K562 (cell line): ENCODE data around the gene ERVMER34-1. TPM values are rescaled to one million over a fixed set of nuclear protein-coding genes. Genes with fewer than 3 reads are reported as not detected.

Experiments
- CBFA2T2 ChIP-seq: fragments of 450-650 bp; conservative IDR thresholded peaks from 2 replicates; pipeline ENCODE4 v1.6.1; 2017; ENCODE audit warnings: mild to moderate bottlenecking
- SMAD3 ChIP-seq: fragments of 450-650 bp; formaldehyde crosslinking; conservative IDR thresholded peaks from 2 replicates; pipeline ENCODE4 v1.4.0; 2020; ENCODE audit warnings: mild to moderate bottlenecking
- STAT5B ChIP-seq: fragments of 250-450 bp; sonication (Bioruptor Pico); IDR thresholded peaks from 2 replicates; pipeline ENCODE4 v1.8.0; 2021; ENCODE audit warnings: mild to moderate bottlenecking, inconsistent platforms
- TCF3 ChIP-seq: sonication (generic); formaldehyde crosslinking; IDR thresholded peaks from 2 replicates; pipeline ENCODE4 v1.4.0; 2020; ENCODE audit warnings: mild to moderate bottlenecking, missing genetic modification reagents
- TEAD4 ChIP-seq, 2 experiments: sonication (generic) in 1 of 2; formaldehyde crosslinking in 1 of 2; IDR thresholded peaks; 2 replicates each; pipeline versions ENCODE4 v1.6.1 to v1.8.0; 2012 to 2022; ENCODE audit warnings: borderline replicate concordance in 1 of 2, inconsistent platforms in 1 of 2, low read length in 1 of 2, mild to moderate bottlenecking in 1 of 2, missing genetic modification reagents in 1 of 2
- ZKSCAN3 ChIP-seq: fragments of 250-450 bp; sonication (Bioruptor Pico); IDR thresholded peaks from 2 replicates; pipeline ENCODE4 v1.4.0; 2020
- ZNF408 ChIP-seq: fragments of 250-450 bp; sonication (Bioruptor Pico); IDR thresholded peaks from 2 replicates; pipeline ENCODE4 v1.4.0; 2020; ENCODE audit warnings: low read depth, mild to moderate bottlenecking, moderate library complexity
- polyA plus RNA-seq, 8 experiments: library from polyadenylated mRNA; depleted of rRNA in 4 of 8; stranded (reverse) in 5 of 8; unstranded in 3 of 8; fragments of >200 nt; fragmentation: Nextera tagmentation in 2 of 8; fragmentation: Illumina TruSeq in 1 of 8; extraction: Ambion mirVana in 2 of 8; extraction: Trizol in 1 of 8; gene quantifications; 2 replicates each; pipeline versions ENCODE4 v1.2.1 to v1.2.3, GENCODE V29; 2011 to 2014; ENCODE audit warnings: inconsistent platforms in 1 of 8, missing spikeins in 1 of 8
- total RNA-seq, 7 experiments: library from RNA; depleted of rRNA in 6 of 7; stranded (reverse); fragments of >200 nt in 6 of 7; fragmentation: Illumina TruSeq in 2 of 7; extraction: Trizol in 2 of 7; gene quantifications; 2 replicates each; pipeline versions ENCODE4 v1.2.1 to v1.2.3, GENCODE V29; 2011 to 2021; ENCODE audit warnings: low replicate concordance in 1 of 7
- TF ChIP-seq, protein P1 (sequence below), 2 experiments: fragments of 450-650 bp; conservative IDR thresholded peaks; 2 replicates each; pipeline ENCODE4 v1.6.1; 2017; ENCODE audit warnings: mild to moderate bottlenecking in 2 of 2, moderate library complexity in 2 of 2
- TF ChIP-seq, protein P2 (sequence below): fragments of 450-650 bp; IDR thresholded peaks from 2 replicates; pipeline ENCODE4 v1.6.1; 2017; ENCODE audit warnings: antibody characterized with exemption
- TF ChIP-seq, protein P3 (sequence below): IDR thresholded peaks from 2 replicates; pipeline ENCODE4 v1.6.1; 2012; ENCODE audit warnings: low read depth, low read length, improper control_type of control experiment, borderline replicate concordance
- TF ChIP-seq, protein P4 (sequence below), 2 experiments: fragments of 450-650 bp in 1 of 2; sonication (generic) in 1 of 2; formaldehyde crosslinking in 1 of 2; IDR thresholded peaks; 2 replicates each; pipeline versions ENCODE4 v1.7.1 to v1.9.0; 2016 to 2022; ENCODE audit warnings: inconsistent platforms in 1 of 2, mild to moderate bottlenecking in 1 of 2, missing genetic modification reagents in 1 of 2

Gene ERVMER34-1
- total and polyA plus RNA-seq, 9 of the 15 experiments (the other 6 are each of a cell fraction or from before 2014, with no cell fraction given): 0.04 to 0.57 (median 0.25) TPM

DNA sequence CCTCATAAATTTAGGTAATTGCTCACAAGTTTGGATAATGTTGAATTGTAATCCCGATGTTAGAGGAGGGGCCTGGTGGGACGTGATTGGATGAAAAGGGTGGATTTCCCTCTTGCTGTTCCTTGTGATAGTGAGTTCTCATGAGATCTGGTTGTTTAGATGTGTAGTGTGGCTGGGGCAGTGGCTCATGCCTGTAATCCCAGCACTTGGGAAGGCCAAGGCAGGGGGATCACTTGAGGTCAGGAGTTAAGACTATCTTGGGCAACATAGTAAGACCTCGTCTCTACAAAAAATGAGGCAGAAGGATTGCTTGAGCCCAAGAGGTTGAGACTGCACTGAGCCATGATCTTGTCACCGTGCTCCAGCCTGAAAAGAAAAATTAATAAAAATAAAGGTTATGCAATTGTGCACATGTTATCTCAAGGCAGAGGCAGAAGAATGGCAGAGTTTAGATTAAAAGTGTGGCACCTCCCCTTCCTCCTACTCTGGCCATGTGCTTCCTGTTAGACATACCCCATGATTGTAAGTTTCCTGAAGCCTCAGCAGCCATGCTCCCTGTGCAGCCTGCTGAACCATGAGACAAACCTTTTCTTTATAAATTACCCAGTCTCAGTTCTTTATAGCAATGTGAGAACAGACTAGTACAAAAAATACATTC, 36.5 kb downstream of the ERVMER34-1 start (continued):
- TF ChIP-seq, protein P1, sequence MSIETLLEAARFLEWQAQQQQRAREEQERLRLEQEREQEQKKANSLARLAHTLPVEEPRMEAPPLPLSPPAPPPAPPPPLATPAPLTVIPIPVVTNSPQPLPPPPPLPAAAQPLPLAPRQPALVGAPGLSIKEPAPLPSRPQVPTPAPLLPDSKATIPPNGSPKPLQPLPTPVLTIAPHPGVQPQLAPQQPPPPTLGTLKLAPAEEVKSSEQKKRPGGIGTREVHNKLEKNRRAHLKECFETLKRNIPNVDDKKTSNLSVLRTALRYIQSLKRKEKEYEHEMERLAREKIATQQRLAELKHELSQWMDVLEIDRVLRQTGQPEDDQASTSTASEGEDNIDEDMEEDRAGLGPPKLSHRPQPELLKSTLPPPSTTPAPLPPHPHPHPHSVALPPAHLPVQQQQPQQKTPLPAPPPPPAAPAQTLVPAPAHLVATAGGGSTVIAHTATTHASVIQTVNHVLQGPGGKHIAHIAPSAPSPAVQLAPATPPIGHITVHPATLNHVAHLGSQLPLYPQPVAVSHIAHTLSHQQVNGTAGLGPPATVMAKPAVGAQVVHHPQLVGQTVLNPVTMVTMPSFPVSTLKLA (conservative IDR thresholded peaks at IDR 0.05): peak; percentile 59 to 67
- TF ChIP-seq TCF3 (CRISPR knock-in tag) (peak; percentile 21; the same call in 1 of the 2 replicates), CBFA2T2 (peak; percentile 22; the same call in 1 of the 2 replicates), TEAD4 (IDR thresholded peaks at IDR 0.05; ENCODE audit: low read length) (peak; percentile 8; the same call in 1 of the 2 replicates), TEAD4 (CRISPR knock-in tag; IDR thresholded peaks at IDR 0.05; ENCODE audit: borderline replicate concordance) (no peak), ZNF408 (CRISPR knock-in tag) (no peak), ZKSCAN3 (CRISPR knock-in tag) (no peak), SMAD3 (CRISPR knock-in tag) (no peak), STAT5B (CRISPR knock-in tag) (no peak)
- TF ChIP-seq, protein P2, sequence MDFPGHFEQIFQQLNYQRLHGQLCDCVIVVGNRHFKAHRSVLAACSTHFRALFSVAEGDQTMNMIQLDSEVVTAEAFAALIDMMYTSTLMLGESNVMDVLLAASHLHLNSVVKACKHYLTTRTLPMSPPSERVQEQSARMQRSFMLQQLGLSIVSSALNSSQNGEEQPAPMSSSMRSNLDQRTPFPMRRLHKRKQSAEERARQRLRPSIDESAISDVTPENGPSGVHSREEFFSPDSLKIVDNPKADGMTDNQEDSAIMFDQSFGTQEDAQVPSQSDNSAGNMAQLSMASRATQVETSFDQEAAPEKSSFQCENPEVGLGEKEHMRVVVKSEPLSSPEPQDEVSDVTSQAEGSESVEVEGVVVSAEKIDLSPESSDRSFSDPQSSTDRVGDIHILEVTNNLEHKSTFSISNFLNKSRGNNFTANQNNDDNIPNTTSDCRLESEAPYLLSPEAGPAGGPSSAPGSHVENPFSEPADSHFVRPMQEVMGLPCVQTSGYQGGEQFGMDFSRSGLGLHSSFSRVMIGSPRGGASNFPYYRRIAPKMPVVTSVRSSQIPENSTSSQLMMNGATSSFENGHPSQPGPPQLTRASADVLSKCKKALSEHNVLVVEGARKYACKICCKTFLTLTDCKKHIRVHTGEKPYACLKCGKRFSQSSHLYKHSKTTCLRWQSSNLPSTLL: peak; percentile 77
- TF ChIP-seq, protein P3, sequence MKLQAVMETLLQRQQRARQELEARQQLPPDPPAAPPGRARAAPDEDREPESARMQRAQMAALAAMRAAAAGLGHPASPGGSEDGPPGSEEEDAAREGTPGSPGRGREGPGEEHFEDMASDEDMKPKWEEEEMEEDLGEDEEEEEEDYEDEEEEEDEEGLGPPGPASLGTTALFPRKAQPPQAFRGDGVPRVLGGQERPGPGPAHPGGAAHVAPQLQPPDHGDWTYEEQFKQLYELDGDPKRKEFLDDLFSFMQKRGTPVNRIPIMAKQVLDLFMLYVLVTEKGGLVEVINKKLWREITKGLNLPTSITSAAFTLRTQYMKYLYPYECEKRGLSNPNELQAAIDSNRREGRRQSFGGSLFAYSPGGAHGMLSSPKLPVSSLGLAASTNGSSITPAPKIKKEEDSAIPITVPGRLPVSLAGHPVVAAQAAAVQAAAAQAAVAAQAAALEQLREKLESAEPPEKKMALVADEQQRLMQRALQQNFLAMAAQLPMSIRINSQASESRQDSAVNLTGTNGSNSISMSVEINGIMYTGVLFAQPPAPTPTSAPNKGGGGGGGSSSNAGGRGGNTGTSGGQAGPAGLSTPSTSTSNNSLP: no peak
- TF ChIP-seq, protein P4, sequence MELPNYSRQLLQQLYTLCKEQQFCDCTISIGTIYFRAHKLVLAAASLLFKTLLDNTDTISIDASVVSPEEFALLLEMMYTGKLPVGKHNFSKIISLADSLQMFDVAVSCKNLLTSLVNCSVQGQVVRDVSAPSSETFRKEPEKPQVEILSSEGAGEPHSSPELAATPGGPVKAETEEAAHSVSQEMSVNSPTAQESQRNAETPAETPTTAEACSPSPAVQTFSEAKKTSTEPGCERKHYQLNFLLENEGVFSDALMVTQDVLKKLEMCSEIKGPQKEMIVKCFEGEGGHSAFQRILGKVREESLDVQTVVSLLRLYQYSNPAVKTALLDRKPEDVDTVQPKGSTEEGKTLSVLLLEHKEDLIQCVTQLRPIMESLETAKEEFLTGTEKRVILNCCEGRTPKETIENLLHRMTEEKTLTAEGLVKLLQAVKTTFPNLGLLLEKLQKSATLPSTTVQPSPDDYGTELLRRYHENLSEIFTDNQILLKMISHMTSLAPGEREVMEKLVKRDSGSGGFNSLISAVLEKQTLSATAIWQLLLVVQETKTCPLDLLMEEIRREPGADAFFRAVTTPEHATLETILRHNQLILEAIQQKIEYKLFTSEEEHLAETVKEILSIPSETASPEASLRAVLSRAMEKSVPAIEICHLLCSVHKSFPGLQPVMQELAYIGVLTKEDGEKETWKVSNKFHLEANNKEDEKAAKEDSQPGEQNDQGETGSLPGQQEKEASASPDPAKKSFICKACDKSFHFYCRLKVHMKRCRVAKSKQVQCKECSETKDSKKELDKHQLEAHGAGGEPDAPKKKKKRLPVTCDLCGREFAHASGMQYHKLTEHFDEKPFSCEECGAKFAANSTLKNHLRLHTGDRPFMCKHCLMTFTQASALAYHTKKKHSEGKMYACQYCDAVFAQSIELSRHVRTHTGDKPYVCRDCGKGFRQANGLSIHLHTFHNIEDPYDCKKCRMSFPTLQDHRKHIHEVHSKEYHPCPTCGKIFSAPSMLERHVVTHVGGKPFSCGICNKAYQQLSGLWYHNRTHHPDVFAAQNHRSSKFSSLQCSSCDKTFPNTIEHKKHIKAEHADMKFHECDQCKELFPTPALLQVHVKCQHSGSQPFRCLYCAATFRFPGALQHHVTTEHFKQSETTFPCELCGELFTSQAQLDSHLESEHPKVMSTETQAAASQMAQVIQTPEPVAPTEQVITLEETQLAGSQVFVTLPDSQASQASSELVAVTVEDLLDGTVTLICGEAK (IDR thresholded peaks at IDR 0.05): 0 out of 2 replicates have a peak, but pooled peaks have one; percentile 13
- TF ChIP-seq, protein P4 (CRISPR knock-in tag; IDR thresholded peaks at IDR 0.05): no peak
